GM23248 (cell line): ENCODE data around the gene ORM1. TPM values are rescaled to one million over a fixed set of nuclear protein-coding genes. Genes with fewer than 3 reads are reported as not detected.

ENCODE experiments used
- DNase-seq: peaks from one replicate; pipeline ENCODE4 v3.0.0-alpha.2; 2015
- H2AFZ ChIP-seq: fragments of 200-600 bp; sonication (generic); 2 replicates; pipeline ENCODE4 v1.6.1; 2016; ENCODE audit warnings: antibody characterized with exemption
- H3F3A ChIP-seq: fragments of 200-600 bp; sonication (generic); 2 replicates; pipeline ENCODE4 v1.6.1; 2016; ENCODE audit warnings: mild to moderate bottlenecking, antibody characterized with exemption, mixed run types; ENCODE audit not compliant: insufficient read depth
- H3K27ac ChIP-seq: fragments of 200-600 bp; sonication (generic); 2 replicates; pipeline ENCODE4 v1.5.1; 2016; ENCODE audit warnings: mild to moderate bottlenecking
- H3K27me3 ChIP-seq: fragments of 200-600 bp; sonication (generic); replicated peaks from 2 replicates; pipeline ENCODE4 v1.6.1; 2016; ENCODE audit warnings: mild to moderate bottlenecking; ENCODE audit not compliant: insufficient read depth
- H3K36me3 ChIP-seq: fragments of 200-600 bp; sonication (generic); 2 replicates; pipeline ENCODE4 v1.6.1; 2016; ENCODE audit warnings: low read depth, mild to moderate bottlenecking
- H3K4me1 ChIP-seq: fragments of 200-600 bp; sonication (generic); 2 replicates; pipeline ENCODE4 v1.6.1; 2016; ENCODE audit warnings: mild to moderate bottlenecking; ENCODE audit not compliant: insufficient read depth
- H3K4me2 ChIP-seq: fragments of 200-600 bp; sonication (generic); one replicate; pipeline ENCODE4 v1.6.1; 2016; ENCODE audit warnings: mild to moderate bottlenecking; ENCODE audit not compliant: unreplicated experiment
- H3K4me3 ChIP-seq: fragments of 200-600 bp; sonication (generic); 2 replicates; pipeline ENCODE4 v1.5.1; 2016; ENCODE audit warnings: mild to moderate bottlenecking
- H3K79me2 ChIP-seq: fragments of 200-600 bp; sonication (generic); 2 replicates; pipeline ENCODE4 v1.6.1; 2016; ENCODE audit warnings: mild to moderate bottlenecking; ENCODE audit not compliant: insufficient read depth
- H3K9ac ChIP-seq: fragments of 200-600 bp; sonication (generic); 2 replicates; pipeline ENCODE4 v1.6.1; 2016; ENCODE audit warnings: mild to moderate bottlenecking
- H3K9me2 ChIP-seq: fragments of 200-600 bp; sonication (generic); 2 replicates; pipeline ENCODE4 v1.6.1; 2016; ENCODE audit warnings: mixed run types, mild to moderate bottlenecking, moderate library complexity; ENCODE audit not compliant: insufficient read depth
- H3K9me3 ChIP-seq: fragments of 200-600 bp; sonication (generic); one replicate; pipeline ENCODE4 v1.6.1; 2017; ENCODE audit warnings: low read depth
- H4K20me1 ChIP-seq: fragments of 200-600 bp; sonication (generic); 2 replicates; pipeline ENCODE4 v1.6.0; 2016; ENCODE audit not compliant: insufficient read depth
- EZH2 ChIP-seq: fragments of 200-600 bp; sonication (generic); IDR thresholded peaks from 2 replicates; pipeline ENCODE4 v1.6.1; 2018; ENCODE audit warnings: antibody characterized with exemption, mild to moderate bottlenecking; ENCODE audit not compliant: insufficient read depth, poor library complexity, severe bottlenecking
- EZH2phosphoT487 ChIP-seq: fragments of 200-600 bp; sonication (generic); IDR thresholded peaks from 2 replicates; pipeline ENCODE4 v1.6.1; 2018; ENCODE audit warnings: antibody characterized with exemption, moderate library complexity, mild to moderate bottlenecking, low read depth; ENCODE audit not compliant: insufficient read depth
- WGBS, 2 experiments: methylation state at CpG; one replicate each; pipeline ENCODE4 v1.1.6; 2015 to 2017; ENCODE audit warnings: low lambda C conversion rate in 2 of 2, low coverage in 1 of 2; ENCODE audit errors: missing lambda C conversion rate in 2 of 2; 5-methylcytosine and 5-hydroxymethylcytosine counted together
- in situ Hi-C: fragments of 300-500 bp; cut with MboI; formaldehyde crosslinking; loops from 2 replicates; pipeline ENCODE4 v1.15.0; 2020
- polyA plus RNA-seq: library from polyadenylated mRNA; unstranded; fragments of >200 nt; fragmentation: Nextera tagmentation; extraction: Ambion mirVana; gene quantifications from 2 replicates; pipeline ENCODE4 v1.2.1, GENCODE V29; 2016
- total RNA-seq: library from RNA; depleted of rRNA; stranded (reverse); fragments of >200 nt; shearing (Covaris generic); gene quantifications from 2 replicates; pipeline ENCODE4 v1.2.3, GENCODE V29; 2014; rRNA removed

Gene ORM1
- total and polyA plus RNA-seq, 2 experiments from 2014 or later = not detected

- Histone ChIP-seq H3K9ac (no peak overlapping the region), H4K20me1 (no peaks in the 10 kb centered on the region), H3K79me2 (no peaks in the 10 kb centered on the region), H3K27me3 (no peaks in the 10 kb centered on the region), H2AFZ (no peak overlapping the region), H3K27ac (no peak overlapping the region), H3F3A (0 out of 2 replicates have a peak, but pooled peaks cover 4% of the 10 kb centered on the region), H3K9me3 (no peaks in the 10 kb centered on the region), H3K9me2 (no peaks in the 10 kb centered on the region), H3K4me1 (no peaks in the 10 kb centered on the region), H3K4me3 (no peak overlapping the region), H3K36me3 (no peaks in the 10 kb centered on the region), H3K4me2 (no peak overlapping the region)
- in situ Hi-C loops = no loop called here
- no peak for TF ChIP-seq EZH2
- no peak for DNase-seq
- 75 to 86% methylated on average over 6 to 9 of the region's 9 CpGs for WGBS, 2 experiments
Observed at GRCh38 chr9:114372921-114373448, 50.1 kb downstream of the ORM1 start.

GRCh38 chr9:114373960-114374730 lies 51.2 kb downstream of the ORM1 start:
- in situ Hi-C loops = no loop called here
- TF ChIP-seq EZH2 = no peak
- no peak for TF ChIP-seq EZH2phosphoT487

GRCh38 chr9:114374936-114375335 lies 52.0 kb downstream of the ORM1 start:
- 82 to 83% methylated on average over 9 of the region's 9 CpGs for WGBS, 2 experiments
- no peak for DNase-seq
- H4K20me1 ChIP-seq = no peaks in the 10 kb centered on the region
- peaks cover 6% of the 10 kb centered on the region; the same call in 1 of the 2 replicates for H3K36me3 ChIP-seq
- peaks cover 7% of the 10 kb centered on the region; the same call in 1 of the 2 replicates for H3K79me2 ChIP-seq
- H3K9ac ChIP-seq = no peak overlapping the region
- no peak overlapping the region for H3K27ac ChIP-seq
- no peaks in the 10 kb centered on the region for H3K27me3 ChIP-seq
- H2AFZ ChIP-seq = no peak overlapping the region
- in situ Hi-C loops = no loop called here
- no peaks in the 10 kb centered on the region for H3K9me2 ChIP-seq
- TF ChIP-seq EZH2 (no peak), EZH2phosphoT487 (no peak)
- no peaks in the 10 kb centered on the region for H3K4me1 ChIP-seq
- no peaks in the 10 kb centered on the region for H3K9me3 ChIP-seq
- no peak overlapping the region for H3K4me3 ChIP-seq
- H3F3A ChIP-seq = 0 out of 2 replicates have a peak, but pooled peaks cover 4% of the 10 kb centered on the region
- H3K4me2 ChIP-seq = no peak overlapping the region

More at GRCh38 chr9:114373960-114374730, 51.2 kb downstream of the ORM1 start:
- H3K27ac ChIP-seq = no peak overlapping the region
- 76 to 80% methylated on average over 16 of the region's 16 CpGs for WGBS, 2 experiments
- no peak overlapping the region for H2AFZ ChIP-seq
- no peaks in the 10 kb centered on the region; the same call in 1 of the 2 replicates for H3K79me2 ChIP-seq
- no peaks in the 10 kb centered on the region for H3K27me3 ChIP-seq
- no peak overlapping the region for H3K4me2 ChIP-seq
- no peaks in the 10 kb centered on the region for H4K20me1 ChIP-seq
- no peak overlapping the region for H3K9ac ChIP-seq
- H3K4me1 ChIP-seq = no peaks in the 10 kb centered on the region
- no peaks in the 10 kb centered on the region for H3K36me3 ChIP-seq
- no peak for DNase-seq
- H3K9me3 ChIP-seq = no peaks in the 10 kb centered on the region
- 0 out of 2 replicates have a peak, but pooled peaks cover 4% of the 10 kb centered on the region for H3F3A ChIP-seq
- H3K9me2 ChIP-seq = no peaks in the 10 kb centered on the region
- no peak overlapping the region for H3K4me3 ChIP-seq

GRCh38 chr9:114375386-114376175 lies 52.7 kb downstream of the ORM1 start:
- no peak overlapping the region for H2AFZ ChIP-seq
- H3K4me1 ChIP-seq = no peaks in the 10 kb centered on the region
- H3K9me3 ChIP-seq = no peaks in the 10 kb centered on the region
- peaks cover 7% of the 10 kb centered on the region; the same call in 1 of the 2 replicates for H3K36me3 ChIP-seq
- no peaks in the 10 kb centered on the region for H3K9me2 ChIP-seq
- no peak overlapping the region for H3K9ac ChIP-seq
- no peak overlapping the region for H3K27ac ChIP-seq
- peaks cover 11% of the 10 kb centered on the region; the same call in 1 of the 2 replicates for H3K79me2 ChIP-seq
- H3F3A ChIP-seq = 0 out of 2 replicates have a peak, but pooled peaks cover 4% of the 10 kb centered on the region
- 86 to 87% methylated on average over 8 to 9 of the region's 9 CpGs for WGBS, 2 experiments
- H3K27me3 ChIP-seq = no peaks in the 10 kb centered on the region
- H3K4me3 ChIP-seq = no peak overlapping the region
- H3K4me2 ChIP-seq = no peak overlapping the region
- DNase-seq = no peak
- H4K20me1 ChIP-seq = no peaks in the 10 kb centered on the region
- in situ Hi-C loops = no loop called here
- no peak for TF ChIP-seq EZH2
- TF ChIP-seq EZH2phosphoT487 = no peak

Other genes starting within 250 kb of the ORM1 start
- gene AMBP, start 244.8 kb upstream of the ORM1 start, total RNA-seq = not detected in 2 replicates
- not detected in 2 replicates for gene AMBP, start 244.8 kb upstream of the ORM1 start, polyA plus RNA-seq
- not detected in 2 replicates for gene KIF12, start 223.8 kb upstream of the ORM1 start, total RNA-seq
- not detected in 2 replicates for gene KIF12, start 223.8 kb upstream of the ORM1 start, polyA plus RNA-seq
- gene COL27A1, start 167.6 kb upstream of the ORM1 start, total RNA-seq = 2.3 and 3.9 TPM in 2 replicates
- gene COL27A1, start 167.6 kb upstream of the ORM1 start, polyA plus RNA-seq = 1.0 and 1.6 TPM in 2 replicates
- gene ORM2, start 6.8 kb downstream of the ORM1 start, total RNA-seq = not detected in 2 replicates
- gene ORM2, start 6.8 kb downstream of the ORM1 start, polyA plus RNA-seq = not detected in 2 replicates
- 6.6 and 8.1 TPM in 2 replicates for gene AKNA, start 64.9 kb downstream of the ORM1 start, total RNA-seq
- gene AKNA, start 64.9 kb downstream of the ORM1 start, polyA plus RNA-seq = 1.8 and 1.9 TPM in 2 replicates
- gene WHRN, start 182.4 kb downstream of the ORM1 start, total RNA-seq = 0.76 and 1.1 TPM in 2 replicates
- gene WHRN, start 182.4 kb downstream of the ORM1 start, polyA plus RNA-seq = 1.5 and 1.8 TPM in 2 replicates